Measurements from ENCODE around the gene KCTD7. TPM values are rescaled to one million over a fixed set of nuclear protein-coding genes. Genes with fewer than 3 reads are reported as not detected.

Gene KCTD7
- polyA plus RNA-seq, 1 donor from 2014 or later: 79.4 TPM

- no peak overlapping the region for H3K27ac ChIP-seq (ENCODE audit: low read length)
- no peak overlapping the region for H2AFZ ChIP-seq (ENCODE audit: low read depth, low read length)
- H3F3A ChIP-seq (ENCODE audit: insufficient read depth, low read length, poor library complexity, severe bottlenecking): no peaks in the 10 kb centered on the region
- no peaks in the 10 kb centered on the region for H4K20me1 ChIP-seq (ENCODE audit: insufficient read depth)
- H3K36me3 ChIP-seq (ENCODE audit: insufficient read depth, low read length): no peaks in the 10 kb centered on the region
- H3K4me3 ChIP-seq (ENCODE audit: low read length): no peak overlapping the region
- no peaks in the 10 kb centered on the region for H3K9me3 ChIP-seq (ENCODE audit: low read length)
- no peak overlapping the region for H3K9ac ChIP-seq (ENCODE audit: low read length)
- H3K9me2 ChIP-seq (ENCODE audit: insufficient read depth, low read length): no peaks in the 10 kb centered on the region
- no peak for TF ChIP-seq RAD21 (conservative IDR thresholded peaks at IDR 0.05)
- no peak for TF ChIP-seq CTCF (IDR thresholded peaks at IDR 0.05; ENCODE audit: poor library complexity, severe bottlenecking)
- TF ChIP-seq SMC3 (conservative IDR thresholded peaks at IDR 0.05; ENCODE audit: poor library complexity): no peak
- no peaks in the 10 kb centered on the region for H3K27me3 ChIP-seq (ENCODE audit: insufficient read depth, low read depth, low read length)
- H3K79me2 ChIP-seq (replicated peaks; ENCODE audit: insufficient read depth, low read length): no peaks in the 10 kb centered on the region
- H3K4me2 ChIP-seq (ENCODE audit: low read length): no peak overlapping the region
Observed at GRCh38 chr7:66668677-66669076, 40.0 kb downstream of the KCTD7 start.

- Histone ChIP-seq H3K9me3 (ENCODE audit: low read length) (no peaks in the 10 kb centered on the region), H4K20me1 (ENCODE audit: insufficient read depth) (no peaks in the 10 kb centered on the region), H3K4me2 (ENCODE audit: low read length) (no peak overlapping the region), H3K9me2 (ENCODE audit: insufficient read depth, low read length) (no peaks in the 10 kb centered on the region), H3K27me3 (ENCODE audit: insufficient read depth, low read depth, low read length) (no peaks in the 10 kb centered on the region), H3K27ac (ENCODE audit: low read length) (no peak overlapping the region), H2AFZ (ENCODE audit: low read depth, low read length) (no peak overlapping the region), H3F3A (ENCODE audit: insufficient read depth, low read length, poor library complexity, severe bottlenecking) (no peaks in the 10 kb centered on the region), H3K79me2 (replicated peaks; ENCODE audit: insufficient read depth, low read length) (no peaks in the 10 kb centered on the region), H3K36me3 (ENCODE audit: insufficient read depth, low read length) (no peaks in the 10 kb centered on the region), H3K9ac (ENCODE audit: low read length) (no peak overlapping the region), H3K4me3 (ENCODE audit: low read length) (no peak overlapping the region)
- TF ChIP-seq EP300 (conservative IDR thresholded peaks at IDR 0.05; ENCODE audit: poor library complexity, severe bottlenecking) (no peak), REST (IDR thresholded peaks at IDR 0.05; ENCODE audit: borderline replicate concordance) (no peak), EZH2 (IDR thresholded peaks at IDR 0.05; ENCODE audit: borderline replicate concordance, insufficient read depth, low read length, poor library complexity, severe bottlenecking) (no peak), SMC3 (conservative IDR thresholded peaks at IDR 0.05; ENCODE audit: poor library complexity) (no peak), CTCF (IDR thresholded peaks at IDR 0.05; ENCODE audit: poor library complexity, severe bottlenecking) (no peak), RAD21 (conservative IDR thresholded peaks at IDR 0.05) (no peak), MXI1 (conservative IDR thresholded peaks at IDR 0.05; ENCODE audit: poor library complexity, severe bottlenecking) (no peak), TAF1 (IDR thresholded peaks at IDR 0.05; ENCODE audit: low read depth) (no peak), POLR2AphosphoS5 (IDR thresholded peaks at IDR 0.05) (no peak)
Observed at GRCh38 chr7:66669088-66669487, 40.4 kb downstream of the KCTD7 start.
